ENCODE data around the gene HIVEP3. TPM values are rescaled to one million over a fixed set of nuclear protein-coding genes. Genes with fewer than 3 reads are reported as not detected.

The HIVEP3 gene
- total and polyA plus RNA-seq, 8 donors, result 1.8 to 65.3 (median 3.8) TPM

GRCh38 chr1:41780916-41781315 lies 137.8 kb downstream of the HIVEP3 start:
- Histone ChIP-seq H3K9me3 (no peaks in the 10 kb centered on the region), H3K27ac (no peak overlapping the region), H3K4me1 (peaks cover 0 to 17% (median 11%) of the 10 kb centered on the region in 4 donors), H3K36me3 (no peaks in the 10 kb centered on the region), H3K4me3 (no peak overlapping the region), H3K27me3 (no peaks in the 10 kb centered on the region)
- TF ChIP-seq EP300 (IDR thresholded peaks at IDR 0.05) (no peak), POLR2AphosphoS5 (IDR thresholded peaks at IDR 0.05) (no peak), POLR2A (IDR thresholded peaks at IDR 0.05) (no peak)
- TF ChIP-seq, protein P1, sequence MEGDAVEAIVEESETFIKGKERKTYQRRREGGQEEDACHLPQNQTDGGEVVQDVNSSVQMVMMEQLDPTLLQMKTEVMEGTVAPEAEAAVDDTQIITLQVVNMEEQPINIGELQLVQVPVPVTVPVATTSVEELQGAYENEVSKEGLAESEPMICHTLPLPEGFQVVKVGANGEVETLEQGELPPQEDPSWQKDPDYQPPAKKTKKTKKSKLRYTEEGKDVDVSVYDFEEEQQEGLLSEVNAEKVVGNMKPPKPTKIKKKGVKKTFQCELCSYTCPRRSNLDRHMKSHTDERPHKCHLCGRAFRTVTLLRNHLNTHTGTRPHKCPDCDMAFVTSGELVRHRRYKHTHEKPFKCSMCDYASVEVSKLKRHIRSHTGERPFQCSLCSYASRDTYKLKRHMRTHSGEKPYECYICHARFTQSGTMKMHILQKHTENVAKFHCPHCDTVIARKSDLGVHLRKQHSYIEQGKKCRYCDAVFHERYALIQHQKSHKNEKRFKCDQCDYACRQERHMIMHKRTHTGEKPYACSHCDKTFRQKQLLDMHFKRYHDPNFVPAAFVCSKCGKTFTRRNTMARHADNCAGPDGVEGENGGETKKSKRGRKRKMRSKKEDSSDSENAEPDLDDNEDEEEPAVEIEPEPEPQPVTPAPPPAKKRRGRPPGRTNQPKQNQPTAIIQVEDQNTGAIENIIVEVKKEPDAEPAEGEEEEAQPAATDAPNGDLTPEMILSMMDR (IDR thresholded peaks at IDR 0.05), result no peak
- intact Hi-C loops (cut with DNase I; ENCODE audit: low total_unique reads), result no loop called here
- no peak for DNase-seq
- 95 to 96% (median 96%) methylated on average over 3 of the region's 3 CpGs for WGBS, 5 donors

- no peak for DNase-seq
- H3K4me1 ChIP-seq, result peaks cover 0 to 17% (median 11%) of the 10 kb centered on the region in 4 donors
- TF ChIP-seq POLR2A (IDR thresholded peaks at IDR 0.05) (no peak), EP300 (IDR thresholded peaks at IDR 0.05) (no peak), POLR2AphosphoS5 (IDR thresholded peaks at IDR 0.05) (no peak)
- TF ChIP-seq, protein P1 (IDR thresholded peaks at IDR 0.05), result no peak
- no peaks in the 10 kb centered on the region for H3K9me3 ChIP-seq
- intact Hi-C loops (cut with DNase I; ENCODE audit: low total_unique reads), result no loop called here
- no peaks in the 10 kb centered on the region for H3K27me3 ChIP-seq
- 85 to 91% (median 88%) methylated on average over 2 of the region's 2 CpGs for WGBS, 5 donors
- H3K27ac ChIP-seq, result no peak overlapping the region
- H3K4me3 ChIP-seq, result no peak overlapping the region
- H3K36me3 ChIP-seq, result no peaks in the 10 kb centered on the region
These were observed 138.4 kb downstream of the HIVEP3 start for GRCh38 chr1:41780322-41780721.

DNA sequence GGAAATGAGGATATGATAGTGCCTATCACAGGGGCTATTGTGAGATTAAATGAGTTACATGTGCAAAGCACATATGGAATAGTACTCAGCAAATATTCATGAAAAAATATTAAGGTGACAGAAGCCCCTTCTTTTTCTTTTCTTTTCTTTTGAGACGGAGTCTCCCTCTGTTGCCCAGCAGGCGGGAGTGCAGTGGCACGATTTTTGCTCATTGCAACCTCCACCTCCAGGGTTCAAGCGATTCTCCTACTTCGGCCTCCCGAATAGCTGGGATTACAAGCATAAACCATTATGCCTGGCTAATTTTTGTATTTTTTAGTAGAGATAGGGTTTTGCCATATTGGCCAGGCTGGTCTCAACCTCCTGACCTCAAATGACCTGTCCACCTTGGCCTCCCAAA lies 139.4 kb downstream of the HIVEP3 start:
- no peak for DNase-seq
- intact Hi-C loops (cut with DNase I; ENCODE audit: low total_unique reads), result no loop called here
- H3K4me1 ChIP-seq, result peaks cover 0 to 17% (median 11%) of the 10 kb centered on the region in 4 donors
- TF ChIP-seq POLR2A (IDR thresholded peaks at IDR 0.05) (no peak), POLR2AphosphoS5 (IDR thresholded peaks at IDR 0.05) (no peak), EP300 (IDR thresholded peaks at IDR 0.05) (no peak)
- TF ChIP-seq, protein P1 (IDR thresholded peaks at IDR 0.05), result no peak
- no peak overlapping the region for H3K4me3 ChIP-seq
- 92 to 99% (median 96%) methylated on average over 6 of the region's 6 CpGs for WGBS, 5 donors
- H3K36me3 ChIP-seq, result no peaks in the 10 kb centered on the region
- H3K27me3 ChIP-seq, result no peaks in the 10 kb centered on the region
- no peaks in the 10 kb centered on the region for H3K9me3 ChIP-seq
- H3K27ac ChIP-seq, result no peak overlapping the region

DNA sequence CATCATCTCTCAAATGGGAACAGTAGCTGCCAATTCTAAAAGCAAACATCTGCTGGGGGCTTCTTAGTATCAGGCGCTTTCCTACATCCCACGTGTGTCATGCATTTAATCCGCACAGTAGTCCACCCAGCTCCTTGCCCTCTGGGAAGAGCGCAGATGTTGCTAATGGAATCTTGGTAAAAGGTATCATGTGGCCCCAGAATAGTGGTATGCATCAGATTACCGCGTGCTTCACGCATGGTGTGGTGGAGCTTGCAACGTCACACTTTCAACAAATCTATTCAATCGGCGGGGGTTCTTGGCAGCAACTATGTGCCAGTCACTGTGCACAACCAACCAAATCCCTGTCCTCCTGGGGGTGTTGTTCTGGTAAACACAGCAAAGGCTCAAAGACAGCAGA lies 141.0 kb downstream of the HIVEP3 start:
- TF ChIP-seq, protein P1 (IDR thresholded peaks at IDR 0.05), result no peak
- TF ChIP-seq POLR2A (IDR thresholded peaks at IDR 0.05) (no peak), POLR2AphosphoS5 (IDR thresholded peaks at IDR 0.05) (no peak), EP300 (IDR thresholded peaks at IDR 0.05) (no peak)
- Histone ChIP-seq H3K36me3 (no peaks in the 10 kb centered on the region), H3K4me3 (no peak overlapping the region), H3K4me1 (peaks cover 0 to 21% (median 19%) of the 10 kb centered on the region in 4 donors), H3K27me3 (no peaks in the 10 kb centered on the region), H3K9me3 (no peaks in the 10 kb centered on the region), H3K27ac (peak overlapping the region in 1 of 5 donors; percentile 53)
- no peak for DNase-seq
- intact Hi-C loops (cut with DNase I; ENCODE audit: low total_unique reads), result no loop called here
- WGBS, 5 donors, result 84 to 90% (median 87%) methylated on average over 6 to 10 of the region's 10 CpGs
